Fibroblast of the aortic adventitia (primary cell): Measurements from ENCODE around the gene RSRC1. TPM values are rescaled to one million over a fixed set of nuclear protein-coding genes. Genes with fewer than 3 reads are reported as not detected.

Source experiments
- DNase-seq: peaks from one replicate; pipeline ENCODE4 v3.0.0-alpha.2; 2010; ENCODE audit warnings: low read depth
- H3K4me3 ChIP-seq: 2 replicates; pipeline ENCODE4 v1.5.1; 2011; ENCODE audit warnings: low read depth, mild to moderate bottlenecking, control low read depth, low read length, moderate library complexity
- CTCF ChIP-seq: IDR thresholded peaks from 2 replicates; pipeline ENCODE4 v1.5.1; 2011; ENCODE audit warnings: mild to moderate bottlenecking, low read length, control low read depth, inconsistent platforms; ENCODE audit not compliant: insufficient read depth
- total RNA-seq: library from RNA; depleted of rRNA; stranded (reverse); fragments of >200 nt; gene quantifications from 2 replicates; pipeline ENCODE4 v1.2.3, GENCODE V29; 2012; ENCODE audit warnings: low replicate concordance

Gene RSRC1
- total RNA-seq, 1 donor: 45.8 TPM

GRCh38 chr3:158519776-158520175, 409.9 kb downstream of the RSRC1 start:
- no peak overlapping the region for H3K4me3 ChIP-seq
- no peak for DNase-seq

GRCh38 chr3:158520433-158520832, 410.5 kb downstream of the RSRC1 start:
- no peak for TF ChIP-seq CTCF
- no peak for DNase-seq
- no peak overlapping the region for H3K4me3 ChIP-seq

More at GRCh38 chr3:158519776-158520175, 409.9 kb downstream of the RSRC1 start:
- TF ChIP-seq CTCF: no peak

- peak; percentile 77 for DNase-seq
- TF ChIP-seq CTCF: no peak
- no peak overlapping the region for H3K4me3 ChIP-seq
These were observed 412.6 kb downstream of the RSRC1 start for GRCh38 chr3:158522221-158523136.

GRCh38 chr3:158528076-158528674, 418.3 kb downstream of the RSRC1 start:
- no peak for DNase-seq
- TF ChIP-seq CTCF: no peak
- no peak overlapping the region for H3K4me3 ChIP-seq

GRCh38 chr3:158531334-158531733, 421.4 kb downstream of the RSRC1 start:
- no peak for TF ChIP-seq CTCF
- DNase-seq: no peak
- no peak overlapping the region for H3K4me3 ChIP-seq

GRCh38 chr3:158532099-158532734, 422.3 kb downstream of the RSRC1 start:
- DNase-seq: peak; percentile 73
- TF ChIP-seq CTCF: peak; percentile 65

More at GRCh38 chr3:158532099-158532734, 422.3 kb downstream of the RSRC1 start:
- H3K4me3 ChIP-seq: no peak overlapping the region
